ENCODE results near the gene RALGPS1.
A peak's percentile ranks its signal among the peaks of the same experiment; 100 is the strongest.
"Not testable (repeated sequence)": the region's sequence is repeated elsewhere in the genome, so short reads cannot be mapped to it uniquely, and the experiment has no call there.

RALGPS1 gene

GRCh38 chr9:126989847-126990842 is 75.6 kb downstream of the RALGPS1 start:
- no peak for DNase-seq (ENCODE audit: low read depth)

- no peak for DNase-seq (ENCODE audit: low read depth)
Observed at GRCh38 chr9:126991183-126991582, 76.6 kb downstream of the RALGPS1 start.

GRCh38 chr9:126992427-126992826 is 77.8 kb downstream of the RALGPS1 start:
- no peak for DNase-seq (ENCODE audit: low read depth)

- DNase-seq (ENCODE audit: low read depth), result no peak
Observed at GRCh38 chr9:126999315-127000068, 84.9 kb downstream of the RALGPS1 start.

- peak; percentile 28 for DNase-seq (ENCODE audit: low read depth)
Observed at GRCh38 chr9:127004946-127005769, 90.6 kb downstream of the RALGPS1 start.

- DNase-seq (ENCODE audit: low read depth), result no peak
Observed at GRCh38 chr9:127005770-127006314, 91.3 kb downstream of the RALGPS1 start.

- no peak for DNase-seq (ENCODE audit: low read depth)
Observed at GRCh38 chr9:127007638-127008037, 93.1 kb downstream of the RALGPS1 start.

- no peak for DNase-seq (ENCODE audit: low read depth)
Observed at GRCh38 chr9:127008076-127008475, 93.5 kb downstream of the RALGPS1 start.

- DNase-seq (ENCODE audit: low read depth), result no peak
Observed at GRCh38 chr9:127011772-127012171, 97.2 kb downstream of the RALGPS1 start.

- DNase-seq (ENCODE audit: low read depth), result no peak
Observed at GRCh38 chr9:127012250-127012649, 97.7 kb downstream of the RALGPS1 start.

GRCh38 chr9:127013597-127013996 is 99.0 kb downstream of the RALGPS1 start:
- DNase-seq (ENCODE audit: low read depth), result no peak

GRCh38 chr9:127014216-127014909 is 99.8 kb downstream of the RALGPS1 start:
- no peak for DNase-seq (ENCODE audit: low read depth)

GRCh38 chr9:127014910-127015540 is 100.4 kb downstream of the RALGPS1 start:
- no peak for DNase-seq (ENCODE audit: low read depth)

- no peak for DNase-seq (ENCODE audit: low read depth)
Observed at GRCh38 chr9:127015921-127016512, 101.4 kb downstream of the RALGPS1 start.

- DNase-seq (ENCODE audit: low read depth), result not testable (repeated sequence)
Observed at GRCh38 chr9:127017979-127018378, 103.4 kb downstream of the RALGPS1 start.

GRCh38 chr9:127018935-127019334 is 104.4 kb downstream of the RALGPS1 start:
- no peak for DNase-seq (ENCODE audit: low read depth)

GRCh38 chr9:127020036-127020801 is 105.6 kb downstream of the RALGPS1 start:
- DNase-seq (ENCODE audit: low read depth), result no peak

GRCh38 chr9:127020802-127021078 is 106.2 kb downstream of the RALGPS1 start:
- DNase-seq (ENCODE audit: low read depth), result no peak

- no peak for DNase-seq (ENCODE audit: low read depth)
Observed at GRCh38 chr9:127021664-127022363, 107.2 kb downstream of the RALGPS1 start.

Measured in stimulated activated CD8-positive, alpha-beta memory T cell treated with anti-CD3 and anti-CD28 coated beads, Interleukin-12 subunit alpha, Interleukin-12 subunit beta, amount 100 ng/mL, for 4 hours (primary cell).